Naive thymus-derived CD4-positive, alpha-beta T cell (primary cell): Measurements from ENCODE around the gene CNTNAP4. TPM values are rescaled to one million over a fixed set of nuclear protein-coding genes. Genes with fewer than 3 reads are reported as not detected.

Experiments
- ATAC-seq: fragments of 150-1000 bp; cut with Tn5 transposase; 2 replicates; pipeline ENCODE4 v1.10.0; 2021; ENCODE audit warnings: mild to moderate bottlenecking, moderate library complexity
- CTCF ChIA-PET: fragments of 350-600 bp; sonication (Branson Sonifier 250); formaldehyde crosslinking; loops from one replicate; lab custom pipeline; 2021; ENCODE audit warnings: antibody characterized with exemption; lab: Charles Lee
- POLR2A ChIA-PET: fragments of 350-600 bp; sonication (Branson Sonifier 250); formaldehyde crosslinking; loops from one replicate; lab custom pipeline; 2021; ENCODE audit warnings: antibody characterized with exemption, inconsistent platforms; lab: Charles Lee
- DNase-seq, 9 donors: peaks; one replicate each; pipeline versions ENCODE4 v3.0.0 to v3.0.0-alpha.2; 2020 to 2022; ENCODE audit warnings: mixed read lengths in 1 of 9
- H3K27ac ChIP-seq: one replicate; pipeline ENCODE4 v1.7.0; 2013; ENCODE audit warnings: mild to moderate bottlenecking, low read depth, low read length, moderate library complexity
- H3K27me3 ChIP-seq, 2 donors: one replicate each; pipeline ENCODE4 v1.7.0; 2013; ENCODE audit warnings: low read length in 2 of 2, mild to moderate bottlenecking in 2 of 2, moderate library complexity in 2 of 2; ENCODE audit not compliant: control insufficient read depth in 2 of 2, insufficient read depth in 2 of 2
- H3K36me3 ChIP-seq, 3 experiments: 1 replicate in 2 of 3; 2 replicates in 1 of 3; pipeline ENCODE4 v1.7.0; 2013; ENCODE audit warnings: low read length in 3 of 3, mild to moderate bottlenecking in 3 of 3, moderate library complexity in 1 of 3; ENCODE audit not compliant: insufficient read depth in 3 of 3, control insufficient read depth in 2 of 3
- H3K4me1 ChIP-seq, 2 donors: one replicate each; pipeline ENCODE4 v1.7.0; 2013; ENCODE audit warnings: low read length in 2 of 2, mild to moderate bottlenecking in 2 of 2, moderate library complexity in 1 of 2; ENCODE audit not compliant: control insufficient read depth in 2 of 2, insufficient read depth in 2 of 2
- H3K4me3 ChIP-seq: 2 replicates; pipeline ENCODE4 v1.7.0; 2013; ENCODE audit warnings: mild to moderate bottlenecking, low read length
- H3K9me3 ChIP-seq, 3 experiments: 1 replicate in 2 of 3; 2 replicates in 1 of 3; pipeline ENCODE4 v1.7.0; 2013; ENCODE audit warnings: low read length in 3 of 3; ENCODE audit not compliant: control insufficient read depth in 2 of 3
- H3K27ac Mint-ChIP-seq, 9 donors: one replicate each; pipeline ENCODE4 v1.8.0; 2020 to 2022; ENCODE audit warnings: mixed read lengths in 9 of 9, mild to moderate bottlenecking in 8 of 9, moderate library complexity in 5 of 9, inconsistent platforms in 2 of 9
- H3K27me3 Mint-ChIP-seq, 5 donors: one replicate each; pipeline ENCODE4 v1.8.0; 2021 to 2022; ENCODE audit warnings: mixed read lengths in 5 of 5, mild to moderate bottlenecking in 1 of 5
- H3K36me3 Mint-ChIP-seq, 5 donors: one replicate each; pipeline ENCODE4 v1.8.0; 2020 to 2022; ENCODE audit warnings: mixed read lengths in 5 of 5, mild to moderate bottlenecking in 3 of 5, inconsistent platforms in 1 of 5
- H3K4me1 Mint-ChIP-seq, 7 donors: one replicate each; pipeline ENCODE4 v1.8.0; 2020 to 2022; ENCODE audit warnings: mixed read lengths in 7 of 7, mild to moderate bottlenecking in 3 of 7, inconsistent platforms in 1 of 7
- H3K4me3 Mint-ChIP-seq, 10 donors: one replicate each; pipeline ENCODE4 v1.8.0; 2020 to 2022; ENCODE audit warnings: mild to moderate bottlenecking in 10 of 10, mixed read lengths in 10 of 10, moderate library complexity in 6 of 10, inconsistent platforms in 2 of 10
- H3K9me3 Mint-ChIP-seq, 11 donors: one replicate each; pipeline ENCODE4 v1.8.0; 2020 to 2022; ENCODE audit warnings: mixed read lengths in 11 of 11, mild to moderate bottlenecking in 4 of 11, inconsistent platforms in 1 of 11, moderate library complexity in 1 of 11
- intact Hi-C, 2 donors: fragments of 100-400 bp; cut with micrococcal nuclease; formaldehyde crosslinking; loops; one replicate each; pipeline ENCODE4 v1.15.1; 2023
- polyA plus RNA-seq, 2 donors: library from polyadenylated mRNA; unstranded; fragments of 300-500 nt; fragmentation: Illumina TruSeq; gene quantifications; one replicate each; pipeline ENCODE4 v1.2.3, GENCODE V29; 2021
- total RNA-seq, 6 experiments: library from RNA in 5 of 6; stranded (reverse) in 5 of 6; gene quantifications; 1 replicate in 5 of 6; 2 replicates in 1 of 6; pipeline ENCODE4 v1.2.3 and lab custom pipeline; 2021 to 2026

Gene CNTNAP4
- total and polyA plus RNA-seq, 7 experiments from 2014 or later: not detected

GRCh38 chr16:76541070-76541469, 263.9 kb downstream of the CNTNAP4 start:
- ChIA-PET POLR2A (no interaction called here), CTCF (no interaction called here)
- no peak overlapping the region for H3K4me3 ChIP-seq
- DNase-seq: no peak
- Mint-ChIP-seq H3K9me3 (no peaks in the 10 kb centered on the region), H3K36me3 (no peaks in the 10 kb centered on the region), H3K27ac (no peak overlapping the region), H3K27me3 (no peaks in the 10 kb centered on the region), H3K4me3 (no peak overlapping the region), H3K4me1 (no peaks in the 10 kb centered on the region)
- no peaks in the 10 kb centered on the region for H3K4me1 ChIP-seq
- no peaks in the 10 kb centered on the region for H3K27me3 ChIP-seq
- no peak for ATAC-seq
- intact Hi-C loops: no loop called here
- no peak overlapping the region for H3K27ac ChIP-seq
- no peaks in the 10 kb centered on the region for H3K9me3 ChIP-seq
- H3K36me3 ChIP-seq: no peaks in the 10 kb centered on the region

GRCh38 chr16:76565542-76565941, 288.3 kb downstream of the CNTNAP4 start:
- Histone ChIP-seq H3K4me3 (no peak overlapping the region), H3K36me3 (no peaks in the 10 kb centered on the region), H3K27ac (no peak overlapping the region), H3K27me3 (no peaks in the 10 kb centered on the region), H3K9me3 (no peaks in the 10 kb centered on the region), H3K4me1 (no peaks in the 10 kb centered on the region)
- ChIA-PET CTCF (no interaction called here), POLR2A (no interaction called here)
- ATAC-seq: no peak
- Mint-ChIP-seq H3K27ac (no peak overlapping the region), H3K4me3 (no peak overlapping the region), H3K4me1 (no peaks in the 10 kb centered on the region), H3K9me3 (peaks cover 0 to 10% (median 3%) of the 10 kb centered on the region in 11 donors), H3K27me3 (peaks cover 0 to 6% (median 0%) of the 10 kb centered on the region in 5 donors), H3K36me3 (no peaks in the 10 kb centered on the region)
- DNase-seq: no peak
- intact Hi-C loops: no loop called here

GRCh38 chr16:76571755-76572154, 294.6 kb downstream of the CNTNAP4 start:
- Histone ChIP-seq H3K4me1 (no peaks in the 10 kb centered on the region), H3K36me3 (no peaks in the 10 kb centered on the region), H3K27ac (no peak overlapping the region), H3K9me3 (no peaks in the 10 kb centered on the region), H3K27me3 (no peaks in the 10 kb centered on the region), H3K4me3 (no peak overlapping the region)
- DNase-seq (no peak), ATAC-seq (no peak)
- Mint-ChIP-seq H3K27me3 (peaks cover 0 to 6% (median 0%) of the 10 kb centered on the region in 5 donors), H3K9me3 (peaks cover 0 to 15% (median 4%) of the 10 kb centered on the region in 11 donors), H3K4me1 (no peaks in the 10 kb centered on the region), H3K4me3 (no peak overlapping the region), H3K36me3 (no peaks in the 10 kb centered on the region), H3K27ac (no peak overlapping the region)
- intact Hi-C loops: no loop called here
- CTCF ChIA-PET: no interaction called here
- POLR2A ChIA-PET: no interaction called here

GRCh38 chr16:76573281-76573680, 296.1 kb downstream of the CNTNAP4 start:
- no peak overlapping the region for H3K27ac Mint-ChIP-seq
- DNase-seq: no peak
- H3K27me3 Mint-ChIP-seq: peaks cover 0 to 5% (median 0%) of the 10 kb centered on the region in 5 donors
- Histone ChIP-seq H3K4me3 (no peak overlapping the region), H3K9me3 (no peaks in the 10 kb centered on the region), H3K27ac (no peak overlapping the region), H3K27me3 (no peaks in the 10 kb centered on the region), H3K36me3 (no peaks in the 10 kb centered on the region), H3K4me1 (no peaks in the 10 kb centered on the region)
- ChIA-PET POLR2A (no interaction called here), CTCF (no interaction called here)
- no peak overlapping the region for H3K4me3 Mint-ChIP-seq
- intact Hi-C loops: no loop called here
- H3K36me3 Mint-ChIP-seq: no peaks in the 10 kb centered on the region
- peaks cover 0 to 15% (median 2%) of the 10 kb centered on the region in 11 donors for H3K9me3 Mint-ChIP-seq
- ATAC-seq: no peak
- no peaks in the 10 kb centered on the region for H3K4me1 Mint-ChIP-seq

GRCh38 chr16:76574651-76575050, 297.4 kb downstream of the CNTNAP4 start:
- CTCF ChIA-PET: no interaction called here
- H3K27ac Mint-ChIP-seq: no peak overlapping the region

GRCh38 chr16:76576526-76576925, 299.3 kb downstream of the CNTNAP4 start:
- Histone ChIP-seq H3K27ac (no peak overlapping the region), H3K27me3 (no peaks in the 10 kb centered on the region), H3K9me3 (no peaks in the 10 kb centered on the region), H3K4me3 (no peak overlapping the region), H3K4me1 (no peaks in the 10 kb centered on the region), H3K36me3 (no peaks in the 10 kb centered on the region)
- intact Hi-C loops: no loop called here
- H3K4me3 Mint-ChIP-seq: no peak overlapping the region
- ATAC-seq (no peak), DNase-seq (no peak)
- peaks cover 0 to 8% (median 2%) of the 10 kb centered on the region in 11 donors for H3K9me3 Mint-ChIP-seq
- ChIA-PET POLR2A (no interaction called here), CTCF (no interaction called here)
- no peaks in the 10 kb centered on the region for H3K27me3 Mint-ChIP-seq
- H3K36me3 Mint-ChIP-seq: no peaks in the 10 kb centered on the region
- no peak overlapping the region for H3K27ac Mint-ChIP-seq
- no peaks in the 10 kb centered on the region for H3K4me1 Mint-ChIP-seq

More at GRCh38 chr16:76574651-76575050, 297.4 kb downstream of the CNTNAP4 start:
- H3K9me3 Mint-ChIP-seq: peaks cover 0 to 15% (median 2%) of the 10 kb centered on the region in 11 donors
- Histone ChIP-seq H3K9me3 (no peaks in the 10 kb centered on the region), H3K27ac (no peak overlapping the region), H3K27me3 (no peaks in the 10 kb centered on the region), H3K4me1 (no peaks in the 10 kb centered on the region), H3K4me3 (no peak overlapping the region), H3K36me3 (no peaks in the 10 kb centered on the region)
- H3K27me3 Mint-ChIP-seq: peaks cover 0 to 5% (median 0%) of the 10 kb centered on the region in 5 donors
- no peaks in the 10 kb centered on the region for H3K4me1 Mint-ChIP-seq
- POLR2A ChIA-PET: no interaction called here
- DNase-seq (no peak), ATAC-seq (no peak)
- intact Hi-C loops: no loop called here
- H3K36me3 Mint-ChIP-seq: no peaks in the 10 kb centered on the region
- H3K4me3 Mint-ChIP-seq: no peak overlapping the region

GRCh38 chr16:76577003-76577402, 299.8 kb downstream of the CNTNAP4 start:
- no peaks in the 10 kb centered on the region for H3K27me3 Mint-ChIP-seq
- POLR2A ChIA-PET: no interaction called here
- Histone ChIP-seq H3K27me3 (no peaks in the 10 kb centered on the region), H3K27ac (no peak overlapping the region), H3K4me3 (no peak overlapping the region), H3K4me1 (no peaks in the 10 kb centered on the region), H3K36me3 (no peaks in the 10 kb centered on the region), H3K9me3 (no peaks in the 10 kb centered on the region)
- CTCF ChIA-PET: no interaction called here
- intact Hi-C loops: no loop called here
- H3K27ac Mint-ChIP-seq: no peak overlapping the region
- ATAC-seq: no peak
- peaks cover 0 to 7% (median 3%) of the 10 kb centered on the region in 11 donors for H3K9me3 Mint-ChIP-seq
- no peaks in the 10 kb centered on the region for H3K4me1 Mint-ChIP-seq
- DNase-seq: no peak
- H3K36me3 Mint-ChIP-seq: no peaks in the 10 kb centered on the region
- no peak overlapping the region for H3K4me3 Mint-ChIP-seq
